ENCODE data around the gene KIAA0825. TPM values are rescaled to one million over a fixed set of nuclear protein-coding genes. Genes with fewer than 3 reads are reported as not detected.

The KIAA0825 gene
- polyA plus RNA-seq, 3 donors: 0.56 to 1.3 (median 0.89) TPM

- TF ChIP-seq, protein P1, sequence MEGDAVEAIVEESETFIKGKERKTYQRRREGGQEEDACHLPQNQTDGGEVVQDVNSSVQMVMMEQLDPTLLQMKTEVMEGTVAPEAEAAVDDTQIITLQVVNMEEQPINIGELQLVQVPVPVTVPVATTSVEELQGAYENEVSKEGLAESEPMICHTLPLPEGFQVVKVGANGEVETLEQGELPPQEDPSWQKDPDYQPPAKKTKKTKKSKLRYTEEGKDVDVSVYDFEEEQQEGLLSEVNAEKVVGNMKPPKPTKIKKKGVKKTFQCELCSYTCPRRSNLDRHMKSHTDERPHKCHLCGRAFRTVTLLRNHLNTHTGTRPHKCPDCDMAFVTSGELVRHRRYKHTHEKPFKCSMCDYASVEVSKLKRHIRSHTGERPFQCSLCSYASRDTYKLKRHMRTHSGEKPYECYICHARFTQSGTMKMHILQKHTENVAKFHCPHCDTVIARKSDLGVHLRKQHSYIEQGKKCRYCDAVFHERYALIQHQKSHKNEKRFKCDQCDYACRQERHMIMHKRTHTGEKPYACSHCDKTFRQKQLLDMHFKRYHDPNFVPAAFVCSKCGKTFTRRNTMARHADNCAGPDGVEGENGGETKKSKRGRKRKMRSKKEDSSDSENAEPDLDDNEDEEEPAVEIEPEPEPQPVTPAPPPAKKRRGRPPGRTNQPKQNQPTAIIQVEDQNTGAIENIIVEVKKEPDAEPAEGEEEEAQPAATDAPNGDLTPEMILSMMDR (IDR thresholded peaks at IDR 0.05): no peak
- no peak for DNase-seq
- H3K4me3 Mint-ChIP-seq: no peak overlapping the region
- H3K27me3 ChIP-seq (ENCODE audit: control insufficient read depth in 2 of 2, insufficient read depth in 2 of 2, low read length in 2 of 2): no peaks in the 10 kb centered on the region
- H3K9me3 ChIP-seq (replicated peaks in 1 of 2; ENCODE audit: control insufficient read depth in 1 of 2, insufficient read depth in 1 of 2, low read length in 2 of 2): peaks cover 5 to 12% of the 10 kb centered on the region in 2 donors
- H3K27ac ChIP-seq (ENCODE audit: low read depth in 1 of 2, low read length in 2 of 2): no peak overlapping the region
- H3K4me3 ChIP-seq (replicated peaks in 1 of 3; ENCODE audit: low read depth in 2 of 3, low read length in 3 of 3): no peak overlapping the region
- H3K9me3 Mint-ChIP-seq: peaks cover 20 to 35% (median 24%) of the 10 kb centered on the region in 7 donors
- no peak overlapping the region for H2AFZ ChIP-seq (ENCODE audit: insufficient read depth, low read depth, low read length, poor library complexity, severe bottlenecking)
- H3K36me3 Mint-ChIP-seq: no peaks in the 10 kb centered on the region
- WGBS (ENCODE audit: insufficient coverage): no CpG with 5 or more reads among the region's 2 CpGs
- H3K36me3 ChIP-seq (replicated peaks in 1 of 2; ENCODE audit: control insufficient read depth in 1 of 2, insufficient read depth in 2 of 2, low read length in 2 of 2): no peaks in the 10 kb centered on the region
- no peak overlapping the region for H3K4me2 ChIP-seq (replicated peaks; ENCODE audit: extremely low read depth, low read length, poor library complexity, severe bottlenecking)
- H3K79me2 ChIP-seq (ENCODE audit: insufficient read depth, low read length): no peaks in the 10 kb centered on the region
- no peaks in the 10 kb centered on the region for H3K4me1 Mint-ChIP-seq
- no peaks in the 10 kb centered on the region for H3K4me1 ChIP-seq (ENCODE audit: control insufficient read depth in 1 of 2, insufficient read depth in 2 of 2, low read length in 2 of 2)
- no peaks in the 10 kb centered on the region for H3K27me3 Mint-ChIP-seq (ENCODE audit: low read depth in 3 of 3)
- no peaks in the 10 kb centered on the region for H4K20me1 ChIP-seq (ENCODE audit: insufficient read depth, low read length)
- no peak overlapping the region for H3K9ac ChIP-seq (ENCODE audit: insufficient read depth, low read length, poor library complexity, severe bottlenecking)
- intact Hi-C loops (cut with micrococcal nuclease): no loop called here
- H3K27ac Mint-ChIP-seq: no peak overlapping the region
These were observed 478.1 kb downstream of the KIAA0825 start for GRCh38 chr5:94140300-94140699.

- Mint-ChIP-seq H3K4me1 (no peaks in the 10 kb centered on the region), H3K27me3 (ENCODE audit: low read depth in 3 of 3) (no peaks in the 10 kb centered on the region), H3K36me3 (no peaks in the 10 kb centered on the region), H3K4me3 (no peak overlapping the region), H3K27ac (no peak overlapping the region), H3K9me3 (peaks cover 4 to 15% (median 12%) of the 10 kb centered on the region in 7 donors)
- intact Hi-C loops (cut with micrococcal nuclease): no loop called here
- Histone ChIP-seq H3K4me1 (ENCODE audit: control insufficient read depth in 1 of 2, insufficient read depth in 2 of 2, low read length in 2 of 2) (no peaks in the 10 kb centered on the region), H3K79me2 (ENCODE audit: insufficient read depth, low read length) (no peaks in the 10 kb centered on the region), H3K27ac (ENCODE audit: low read depth in 1 of 2, low read length in 2 of 2) (no peak overlapping the region), H3K9ac (ENCODE audit: insufficient read depth, low read length, poor library complexity, severe bottlenecking) (no peak overlapping the region), H3K27me3 (ENCODE audit: control insufficient read depth in 2 of 2, insufficient read depth in 2 of 2, low read length in 2 of 2) (no peaks in the 10 kb centered on the region), H2AFZ (ENCODE audit: insufficient read depth, low read depth, low read length, poor library complexity, severe bottlenecking) (no peak overlapping the region), H4K20me1 (ENCODE audit: insufficient read depth, low read length) (no peaks in the 10 kb centered on the region), H3K36me3 (replicated peaks in 1 of 2; ENCODE audit: control insufficient read depth in 1 of 2, insufficient read depth in 2 of 2, low read length in 2 of 2) (no peaks in the 10 kb centered on the region), H3K9me3 (replicated peaks in 1 of 2; ENCODE audit: control insufficient read depth in 1 of 2, insufficient read depth in 1 of 2, low read length in 2 of 2) (no peaks in the 10 kb centered on the region), H3K4me3 (replicated peaks in 1 of 3; ENCODE audit: low read depth in 2 of 3, low read length in 3 of 3) (no peak overlapping the region), H3K4me2 (replicated peaks; ENCODE audit: extremely low read depth, low read length, poor library complexity, severe bottlenecking) (no peak overlapping the region)
- no peak for DNase-seq
- WGBS (ENCODE audit: insufficient coverage): no CpG with 5 or more reads among the region's 1 CpG
- TF ChIP-seq, protein P1 (IDR thresholded peaks at IDR 0.05): no peak
These were observed 488.3 kb downstream of the KIAA0825 start for GRCh38 chr5:94130077-94130476.

Measured in CD14-positive monocyte (primary cell).